Stimulated activated CD8-positive, alpha-beta memory T cell treated with anti-CD3 and anti-CD28 coated beads, Interleukin-4, amount 100 ng/mL, for 48 hours (primary cell): Measurements from ENCODE around the gene FOXA1.

Source experiments
- DNase-seq: peaks from one replicate; pipeline ENCODE4 v3.0.0-alpha.2; 2020

FOXA1 gene

DNA sequence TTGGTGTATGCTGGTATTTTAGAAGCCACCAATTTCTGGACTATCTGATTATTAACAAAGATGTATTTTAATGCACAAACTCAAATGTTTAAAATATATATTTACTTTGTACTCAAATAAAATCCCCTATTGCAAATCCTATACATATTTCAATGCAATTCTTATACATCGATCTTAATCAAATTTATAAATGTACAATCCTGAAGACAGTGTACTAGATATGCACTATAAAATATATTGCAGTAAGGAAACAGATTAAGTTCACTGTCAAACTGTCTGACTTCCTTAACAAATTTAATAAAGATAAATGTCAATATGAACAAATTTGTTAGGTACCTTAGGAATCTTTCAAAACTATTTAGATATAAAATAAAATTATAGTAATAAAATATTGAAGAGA lies 43.9 kb downstream of the FOXA1 start:
- no peak for DNase-seq

DNA sequence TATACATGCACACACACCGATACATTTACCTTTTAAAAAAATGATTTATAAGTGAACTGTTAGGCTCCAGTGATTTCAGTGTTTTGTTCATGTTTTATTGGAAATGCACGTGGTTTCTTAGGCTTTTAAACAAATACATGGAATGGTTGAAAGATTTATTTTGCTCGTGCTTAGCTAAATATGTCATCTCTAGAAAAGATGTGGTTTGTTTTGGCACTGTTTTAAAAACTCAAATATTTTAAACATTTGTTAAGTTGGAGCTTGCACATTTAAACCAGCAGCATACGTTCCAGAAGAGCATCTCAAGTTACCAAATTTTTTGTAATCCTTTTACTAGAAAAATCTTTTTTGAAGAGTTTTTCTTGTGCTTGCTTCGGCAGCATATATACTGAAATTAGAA lies 44.5 kb downstream of the FOXA1 start:
- DNase-seq: no peak

GRCh38 chr14:37546621-37547447 lies 48.2 kb downstream of the FOXA1 start:
- DNase-seq: no peak

DNA sequence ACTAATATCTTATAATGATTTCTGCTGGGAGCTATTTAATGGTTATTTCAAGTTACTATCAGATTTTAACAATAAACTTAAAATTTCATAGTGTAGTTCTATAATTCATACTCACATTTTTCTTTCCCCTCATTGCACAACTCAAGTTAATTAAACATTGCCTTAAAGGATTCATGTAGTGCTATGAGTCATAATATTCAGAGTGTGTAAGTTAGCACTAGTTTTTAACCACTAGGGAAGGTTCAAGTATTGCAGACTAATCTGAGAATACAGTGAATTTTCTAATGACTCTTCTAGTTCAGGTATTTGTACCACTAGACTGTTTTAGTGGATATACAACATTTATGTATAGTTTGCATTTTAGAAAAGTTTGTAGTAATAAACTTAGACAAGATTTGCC lies 49.9 kb downstream of the FOXA1 start:
- DNase-seq: no peak

GRCh38 chr14:37544407-37544806 lies 50.6 kb downstream of the FOXA1 start:
- DNase-seq: no peak

DNA sequence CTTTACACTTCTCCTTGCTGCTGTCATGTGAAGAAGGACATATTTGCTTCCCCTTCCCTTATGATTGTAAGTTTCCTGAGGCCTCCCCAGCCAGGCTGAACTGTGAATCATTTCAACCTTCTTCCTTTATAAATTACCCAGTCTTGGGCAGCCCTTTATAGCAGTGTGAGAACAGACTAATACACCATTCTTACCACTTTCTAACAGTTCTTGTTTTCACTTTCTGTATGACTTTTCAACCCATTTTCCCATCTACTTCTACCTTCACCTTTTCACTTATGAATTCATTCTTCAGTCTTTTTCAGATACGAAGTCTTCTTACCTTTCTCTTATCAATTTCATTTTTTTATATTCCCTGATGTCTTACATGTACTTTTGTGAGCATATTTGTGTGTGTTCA lies 55.1 kb downstream of the FOXA1 start:
- no peak for DNase-seq
